Measurements from ENCODE around the gene ALDH8A1.
"Not testable (repeated sequence)": the region's sequence is repeated elsewhere in the genome, so short reads cannot be mapped to it uniquely, and the experiment has no call there.

ALDH8A1 gene

GRCh38 chr6:134918418-134918961, 31.4 kb downstream of the ALDH8A1 start:
- in situ Hi-C loops (cut with HindIII; ENCODE audit: low sequenced_read_pairs), result loop anchor here (5.0 kb wide), 1 partner anchor 84 kb away; no protein-coding TSS in a partner anchor

- in situ Hi-C loops (cut with HindIII; ENCODE audit: low sequenced_read_pairs), result no loop called here
These were observed 38.4 kb downstream of the ALDH8A1 start for GRCh38 chr6:134911547-134911946.

GRCh38 chr6:134910593-134910935, 39.3 kb downstream of the ALDH8A1 start:
- in situ Hi-C loops (cut with HindIII; ENCODE audit: low sequenced_read_pairs), result no loop called here

GRCh38 chr6:134909701-134910592, 40.0 kb downstream of the ALDH8A1 start:
- in situ Hi-C loops (cut with HindIII; ENCODE audit: low sequenced_read_pairs), result loop anchor here (5.0 kb wide), 1 partner anchor 32 kb away; no protein-coding TSS in a partner anchor

- in situ Hi-C loops (cut with HindIII; ENCODE audit: low sequenced_read_pairs), result loop anchor here (5.0 kb wide), 1 partner anchor 33 kb away; no protein-coding TSS in a partner anchor
These were observed 40.9 kb downstream of the ALDH8A1 start for GRCh38 chr6:134908906-134909516.

GRCh38 chr6:134904731-134905130, 45.2 kb downstream of the ALDH8A1 start:
- in situ Hi-C loops (cut with HindIII; ENCODE audit: low sequenced_read_pairs), result loop anchor here (5.0 kb wide), 1 partner anchor 38 kb away; no protein-coding TSS in a partner anchor

- in situ Hi-C loops (cut with HindIII; ENCODE audit: low sequenced_read_pairs), result no loop called here
These were observed 46.5 kb downstream of the ALDH8A1 start for GRCh38 chr6:134903448-134903847.

GRCh38 chr6:134902936-134903335, 47.0 kb downstream of the ALDH8A1 start:
- in situ Hi-C loops (cut with HindIII; ENCODE audit: low sequenced_read_pairs), result no loop called here

- in situ Hi-C loops (cut with HindIII; ENCODE audit: low sequenced_read_pairs), result no loop called here
These were observed 47.6 kb downstream of the ALDH8A1 start for GRCh38 chr6:134902074-134902861.

DNA sequence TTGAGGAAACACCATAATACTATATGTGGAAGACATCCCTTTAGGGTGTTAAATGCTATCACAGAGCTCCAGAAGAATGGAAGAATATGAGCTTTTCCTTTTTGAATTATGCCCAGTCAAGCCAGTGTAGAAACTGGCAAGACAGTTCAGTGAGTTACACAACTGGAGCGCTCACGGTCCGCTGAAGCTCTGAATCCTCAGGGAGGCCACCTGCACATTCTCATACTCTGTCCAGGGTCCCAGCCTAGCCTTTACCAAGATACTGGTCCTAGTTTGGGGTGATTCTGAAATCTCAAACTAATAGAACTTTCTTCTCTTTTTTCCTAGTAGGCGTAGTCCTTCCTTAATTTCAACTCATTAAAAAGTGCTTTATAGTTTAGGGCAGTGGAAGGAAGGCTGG, 51.3 kb downstream of the ALDH8A1 start:
- in situ Hi-C loops (cut with HindIII; ENCODE audit: low sequenced_read_pairs), result no loop called here

- in situ Hi-C loops (cut with HindIII; ENCODE audit: low sequenced_read_pairs), result not testable (repeated sequence)
These were observed 51.7 kb downstream of the ALDH8A1 start for GRCh38 chr6:134898166-134898565.

DNA sequence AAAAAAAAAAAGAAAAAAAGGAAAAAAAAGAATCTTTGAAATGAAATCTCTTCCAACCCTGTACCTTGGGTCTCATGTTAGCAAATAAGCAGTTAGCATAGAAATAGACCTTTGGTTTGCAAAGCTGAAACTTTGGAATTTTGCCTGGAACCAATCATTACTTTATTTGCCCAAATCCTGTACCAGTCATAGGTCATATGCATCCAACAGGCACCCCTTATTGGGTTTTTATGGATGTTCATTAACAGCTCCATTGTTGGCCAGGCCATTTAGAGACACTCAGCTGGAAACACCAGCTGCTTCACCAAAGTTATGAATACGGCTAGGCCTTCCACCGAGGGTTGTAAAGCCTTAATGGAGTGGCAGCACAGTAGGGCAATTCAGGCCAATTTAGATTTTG, 53.0 kb downstream of the ALDH8A1 start:
- in situ Hi-C loops (cut with HindIII; ENCODE audit: low sequenced_read_pairs), result no loop called here

GRCh38 chr6:134894800-134895199, 55.1 kb downstream of the ALDH8A1 start:
- in situ Hi-C loops (cut with HindIII; ENCODE audit: low sequenced_read_pairs), result no loop called here

DNA sequence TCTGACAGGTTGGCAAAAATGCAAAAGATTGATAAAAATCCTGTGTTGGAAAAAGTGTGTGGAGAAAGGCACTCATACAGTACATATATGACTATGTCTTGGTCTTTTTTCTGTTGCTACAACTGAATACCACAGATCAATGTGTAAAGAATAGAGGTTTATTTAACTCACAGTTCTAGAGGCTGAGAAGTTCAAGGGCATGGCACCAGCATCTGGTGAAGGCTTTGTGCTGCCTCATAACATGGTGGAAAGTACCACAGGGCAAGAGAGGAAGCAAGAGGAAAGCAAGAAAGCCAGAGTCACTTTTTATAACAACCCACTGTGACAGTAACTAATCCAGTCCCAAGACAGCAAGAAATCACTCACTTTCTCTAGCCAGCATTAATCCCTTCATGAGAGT, 57.5 kb downstream of the ALDH8A1 start:
- in situ Hi-C loops (cut with HindIII; ENCODE audit: low sequenced_read_pairs), result no loop called here

- in situ Hi-C loops (cut with HindIII; ENCODE audit: low sequenced_read_pairs), result no loop called here
These were observed 58.3 kb downstream of the ALDH8A1 start for GRCh38 chr6:134891633-134892032.

DNA sequence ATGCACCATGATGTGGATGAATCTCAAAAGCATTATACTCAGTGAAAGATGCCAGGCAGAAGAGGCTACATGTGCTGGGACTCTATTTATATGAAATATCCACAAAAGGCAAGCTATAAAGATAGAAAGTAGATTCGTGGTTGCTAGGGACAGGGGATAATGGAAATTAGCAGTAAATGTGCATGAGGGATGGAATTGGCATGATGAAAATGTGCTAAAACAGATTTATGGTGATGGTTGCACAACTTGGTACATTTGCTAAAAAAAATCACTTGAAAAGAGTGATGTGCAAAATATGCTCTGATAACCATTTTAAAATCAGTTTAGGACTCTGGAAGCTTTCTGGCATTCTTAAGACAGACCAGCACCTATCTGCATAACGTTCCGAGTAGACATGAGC, 61.6 kb downstream of the ALDH8A1 start:
- in situ Hi-C loops (cut with HindIII; ENCODE audit: low sequenced_read_pairs), result no loop called here

DNA sequence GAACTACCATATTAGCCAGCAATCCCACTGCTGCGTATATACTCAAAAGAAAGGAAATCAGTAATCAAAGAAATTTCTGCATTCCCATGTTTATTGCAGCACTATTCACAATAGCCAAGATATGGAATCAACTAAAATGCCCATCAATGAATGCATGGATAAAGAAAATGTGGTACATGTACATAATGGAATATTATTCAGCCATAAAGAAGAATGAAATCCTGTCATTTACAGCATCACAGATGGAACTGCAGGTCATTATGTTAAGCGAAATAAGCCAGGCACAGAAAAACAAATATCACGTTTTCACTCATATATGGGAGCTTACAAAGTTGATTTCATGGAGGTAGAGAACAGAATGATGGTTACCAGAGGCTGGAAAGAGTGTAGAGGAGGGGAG, 65.1 kb downstream of the ALDH8A1 start:
- in situ Hi-C loops (cut with HindIII; ENCODE audit: low sequenced_read_pairs), result no loop called here

DNA sequence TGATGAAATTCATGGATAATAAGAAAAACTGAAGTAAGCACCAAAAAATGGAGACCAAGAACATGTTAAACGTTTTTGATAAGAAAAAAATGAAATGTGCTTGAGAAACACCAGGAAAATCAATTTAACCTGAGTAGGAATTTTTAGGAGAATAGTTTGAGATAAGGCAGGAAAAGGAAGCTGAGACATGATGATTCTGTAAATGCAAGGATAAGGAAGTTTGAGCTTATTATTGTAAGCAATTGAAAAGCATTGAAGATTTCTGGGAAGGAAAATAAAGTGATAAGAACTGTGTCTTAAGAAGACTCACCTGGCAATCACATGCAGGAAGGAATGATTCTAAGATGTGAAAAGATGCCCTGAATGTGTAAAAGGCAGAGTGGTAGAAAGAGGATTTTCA, 66.6 kb downstream of the ALDH8A1 start:
- in situ Hi-C loops (cut with HindIII; ENCODE audit: low sequenced_read_pairs), result no loop called here

GRCh38 chr6:134882426-134883038, 67.4 kb downstream of the ALDH8A1 start:
- in situ Hi-C loops (cut with HindIII; ENCODE audit: low sequenced_read_pairs), result no loop called here

GRCh38 chr6:134880487-134881190, 69.3 kb downstream of the ALDH8A1 start:
- in situ Hi-C loops (cut with HindIII; ENCODE audit: low sequenced_read_pairs), result no loop called here
